ENCODE data around the gene MAN1C1. TPM values are rescaled to one million over a fixed set of nuclear protein-coding genes. Genes with fewer than 3 reads are reported as not detected.

Gene MAN1C1
- total RNA-seq, 2 donors from 2014 or later, result 22.8 to 34.4 TPM

DNA sequence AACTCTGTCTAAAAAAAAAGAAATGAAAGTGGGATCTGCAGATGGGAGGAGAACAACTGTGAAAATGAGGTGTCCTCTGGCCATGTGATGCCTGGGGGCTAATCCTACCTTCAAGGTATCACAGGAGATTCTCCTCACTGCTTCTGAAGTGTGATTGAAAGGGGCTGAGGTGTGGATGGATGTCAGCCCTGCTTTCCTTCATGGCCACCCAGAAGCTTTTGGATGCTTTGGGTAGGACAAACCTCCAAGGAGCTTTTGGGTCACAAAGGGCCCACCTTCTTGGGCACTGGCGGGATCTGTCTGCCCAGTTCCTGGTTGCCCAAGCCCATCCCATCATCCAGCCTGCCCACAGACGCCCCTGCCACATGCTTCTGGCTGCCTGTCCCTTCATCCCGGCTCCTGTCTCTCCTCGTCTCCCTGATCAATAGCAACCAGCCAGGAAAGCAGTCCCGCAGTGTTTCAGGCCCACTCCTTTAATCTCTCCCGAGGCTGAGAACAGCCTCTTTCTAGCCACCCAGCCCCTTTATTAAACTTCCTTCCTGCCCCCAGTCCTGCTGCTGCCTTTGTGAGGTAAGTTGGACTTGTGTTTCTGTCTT lies 87.2 kb downstream of the MAN1C1 start:
- Histone ChIP-seq H3K27ac (no peak overlapping the region), H3K4me1 (replicated peaks) (peaks cover 3% of the 10 kb centered on the region), H3K27me3 (replicated peaks; ENCODE audit: insufficient read depth) (no peaks in the 10 kb centered on the region), H3K36me3 (no peaks in the 10 kb centered on the region), H3K9me3 (no peaks in the 10 kb centered on the region), H3K4me3 (no peak overlapping the region)
- no peak for DNase-seq (ENCODE audit: low spot score)
- WGBS, result 92% methylated on average over 6 of the region's 6 CpGs
- intact Hi-C loops (cut with DNase I), result no loop called here
- TF ChIP-seq POLR2A (IDR thresholded peaks at IDR 0.05) (no peak), POLR2AphosphoS5 (IDR thresholded peaks at IDR 0.05) (no peak)
- TF ChIP-seq, protein P1, sequence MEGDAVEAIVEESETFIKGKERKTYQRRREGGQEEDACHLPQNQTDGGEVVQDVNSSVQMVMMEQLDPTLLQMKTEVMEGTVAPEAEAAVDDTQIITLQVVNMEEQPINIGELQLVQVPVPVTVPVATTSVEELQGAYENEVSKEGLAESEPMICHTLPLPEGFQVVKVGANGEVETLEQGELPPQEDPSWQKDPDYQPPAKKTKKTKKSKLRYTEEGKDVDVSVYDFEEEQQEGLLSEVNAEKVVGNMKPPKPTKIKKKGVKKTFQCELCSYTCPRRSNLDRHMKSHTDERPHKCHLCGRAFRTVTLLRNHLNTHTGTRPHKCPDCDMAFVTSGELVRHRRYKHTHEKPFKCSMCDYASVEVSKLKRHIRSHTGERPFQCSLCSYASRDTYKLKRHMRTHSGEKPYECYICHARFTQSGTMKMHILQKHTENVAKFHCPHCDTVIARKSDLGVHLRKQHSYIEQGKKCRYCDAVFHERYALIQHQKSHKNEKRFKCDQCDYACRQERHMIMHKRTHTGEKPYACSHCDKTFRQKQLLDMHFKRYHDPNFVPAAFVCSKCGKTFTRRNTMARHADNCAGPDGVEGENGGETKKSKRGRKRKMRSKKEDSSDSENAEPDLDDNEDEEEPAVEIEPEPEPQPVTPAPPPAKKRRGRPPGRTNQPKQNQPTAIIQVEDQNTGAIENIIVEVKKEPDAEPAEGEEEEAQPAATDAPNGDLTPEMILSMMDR (IDR thresholded peaks at IDR 0.05), result no peak

DNA sequence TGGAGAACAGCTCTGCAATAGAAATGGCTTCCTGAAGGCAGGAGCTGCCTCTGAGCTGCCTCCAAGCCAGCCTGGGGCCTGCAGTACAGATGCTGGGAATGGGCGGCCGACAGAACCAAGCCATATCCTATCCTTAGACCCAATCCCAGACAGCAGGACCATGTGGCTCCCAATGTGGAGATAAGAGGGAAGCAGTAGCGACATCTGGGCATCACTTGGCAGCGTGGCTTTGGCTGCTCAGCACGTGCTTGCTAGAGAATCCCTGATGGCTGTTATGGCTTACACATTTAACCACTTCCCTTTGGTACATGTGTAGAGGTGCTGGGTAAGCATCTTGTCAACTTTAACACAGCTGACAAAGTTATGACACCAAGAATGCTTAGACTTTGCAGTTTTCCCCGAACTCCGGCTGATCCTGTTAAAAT lies 87.7 kb downstream of the MAN1C1 start:
- peaks cover 3% of the 10 kb centered on the region for H3K4me1 ChIP-seq (replicated peaks)
- no peaks in the 10 kb centered on the region for H3K27me3 ChIP-seq (replicated peaks; ENCODE audit: insufficient read depth)
- no peak overlapping the region for H3K27ac ChIP-seq
- no peak for DNase-seq (ENCODE audit: low spot score)
- H3K4me3 ChIP-seq, result no peak overlapping the region
- H3K36me3 ChIP-seq, result no peaks in the 10 kb centered on the region
- 83% methylated on average over 7 of the region's 7 CpGs for WGBS
- H3K9me3 ChIP-seq, result no peaks in the 10 kb centered on the region
- intact Hi-C loops (cut with DNase I), result no loop called here
- TF ChIP-seq, protein P1 (IDR thresholded peaks at IDR 0.05), result no peak
- TF ChIP-seq POLR2A (IDR thresholded peaks at IDR 0.05) (no peak), POLR2AphosphoS5 (IDR thresholded peaks at IDR 0.05) (no peak)

DNA sequence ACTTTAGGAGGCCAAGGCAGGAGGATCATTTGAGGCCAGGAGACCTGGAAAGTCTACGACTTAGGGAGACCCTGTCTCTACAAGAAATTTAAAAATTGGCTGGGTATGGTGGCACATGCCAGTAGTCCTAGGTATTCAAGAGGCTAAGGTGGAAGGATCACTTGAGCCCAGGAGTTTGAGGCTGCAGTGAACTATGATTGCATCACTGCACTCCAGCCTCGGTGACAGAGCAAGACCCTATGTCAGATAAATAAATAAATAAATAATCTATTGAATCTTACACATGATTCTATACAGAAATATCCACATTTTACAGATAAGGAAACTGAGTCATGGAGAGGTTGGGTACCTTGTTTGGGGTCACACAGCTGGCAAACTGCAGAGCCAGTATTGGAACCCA lies 89.1 kb downstream of the MAN1C1 start:
- H3K4me1 ChIP-seq (replicated peaks), result no peaks in the 10 kb centered on the region
- intact Hi-C loops (cut with DNase I), result no loop called here
- 100% methylated on average over 2 of the region's 2 CpGs for WGBS
- no peaks in the 10 kb centered on the region for H3K27me3 ChIP-seq (replicated peaks; ENCODE audit: insufficient read depth)
- H3K4me3 ChIP-seq, result no peak overlapping the region
- H3K9me3 ChIP-seq, result no peaks in the 10 kb centered on the region
- no peaks in the 10 kb centered on the region for H3K36me3 ChIP-seq
- H3K27ac ChIP-seq, result no peak overlapping the region
- TF ChIP-seq POLR2A (IDR thresholded peaks at IDR 0.05) (no peak), POLR2AphosphoS5 (IDR thresholded peaks at IDR 0.05) (no peak)
- TF ChIP-seq, protein P1 (IDR thresholded peaks at IDR 0.05), result no peak
- no peak for DNase-seq (ENCODE audit: low spot score)

DNA sequence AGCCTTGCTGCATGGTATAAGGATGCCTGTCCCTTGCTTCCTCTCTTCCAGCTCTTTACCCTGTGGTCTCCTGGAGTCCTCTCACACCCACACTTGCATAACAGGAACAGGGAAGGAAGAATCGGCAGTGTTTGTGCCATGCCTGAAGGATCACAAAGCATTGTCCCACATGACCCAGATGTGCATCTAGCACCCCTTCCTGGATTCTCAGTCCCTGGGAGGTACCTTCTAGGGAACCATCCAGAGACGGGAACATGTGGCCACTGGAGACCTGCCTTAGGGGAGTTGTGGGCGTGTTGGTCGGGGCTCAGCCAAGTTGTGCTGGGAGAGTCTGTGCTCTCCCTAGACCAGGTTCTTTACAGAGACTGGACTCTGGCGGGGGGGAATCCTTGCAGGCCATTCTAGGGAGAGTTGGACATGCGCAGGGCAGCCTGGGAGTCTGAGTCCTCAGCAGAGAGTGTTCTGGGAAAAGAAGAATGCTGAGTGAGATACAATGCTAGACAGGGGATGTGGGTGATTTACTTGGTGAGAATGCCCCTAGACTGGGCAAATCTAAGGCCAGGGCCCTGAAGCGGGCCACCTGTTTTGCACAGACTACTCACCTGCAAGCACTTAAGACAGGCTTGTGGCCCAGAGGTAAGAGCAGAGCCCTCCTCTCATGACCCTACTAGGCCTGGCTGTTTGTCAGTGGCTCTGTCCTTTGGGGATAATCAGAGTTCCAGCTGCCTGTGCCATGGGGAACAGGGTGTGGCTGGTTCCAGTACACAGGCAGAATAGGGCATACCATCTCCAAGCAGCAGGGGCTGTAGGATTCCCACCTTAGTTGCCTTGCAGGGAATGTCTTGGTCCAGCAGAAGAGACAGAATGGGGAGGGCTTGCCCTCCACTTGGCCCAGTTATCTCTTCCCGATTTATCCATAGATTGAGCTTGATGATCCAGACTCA lies 89.8 kb downstream of the MAN1C1 start:
- no peak for DNase-seq (ENCODE audit: low spot score)
- no peaks in the 10 kb centered on the region for H3K9me3 ChIP-seq
- H3K27me3 ChIP-seq (replicated peaks; ENCODE audit: insufficient read depth), result no peaks in the 10 kb centered on the region
- H3K27ac ChIP-seq, result no peak overlapping the region
- WGBS, result 93% methylated on average over 8 of the region's 8 CpGs
- no peaks in the 10 kb centered on the region for H3K36me3 ChIP-seq
- no peaks in the 10 kb centered on the region for H3K4me1 ChIP-seq (replicated peaks)
- TF ChIP-seq POLR2A (IDR thresholded peaks at IDR 0.05) (no peak), POLR2AphosphoS5 (IDR thresholded peaks at IDR 0.05) (no peak)
- TF ChIP-seq, protein P1 (IDR thresholded peaks at IDR 0.05), result no peak
- no peak overlapping the region for H3K4me3 ChIP-seq
- intact Hi-C loops (cut with DNase I), result no loop called here
